CD1c-positive myeloid dendritic cell (primary cell): Measurements from ENCODE around the gene PARN.

Source experiments
- DNase-seq: peaks from one replicate; pipeline ENCODE4 v3.0.0-alpha.2; 2016; ENCODE audit errors: extremely low spot score

Gene PARN

DNA sequence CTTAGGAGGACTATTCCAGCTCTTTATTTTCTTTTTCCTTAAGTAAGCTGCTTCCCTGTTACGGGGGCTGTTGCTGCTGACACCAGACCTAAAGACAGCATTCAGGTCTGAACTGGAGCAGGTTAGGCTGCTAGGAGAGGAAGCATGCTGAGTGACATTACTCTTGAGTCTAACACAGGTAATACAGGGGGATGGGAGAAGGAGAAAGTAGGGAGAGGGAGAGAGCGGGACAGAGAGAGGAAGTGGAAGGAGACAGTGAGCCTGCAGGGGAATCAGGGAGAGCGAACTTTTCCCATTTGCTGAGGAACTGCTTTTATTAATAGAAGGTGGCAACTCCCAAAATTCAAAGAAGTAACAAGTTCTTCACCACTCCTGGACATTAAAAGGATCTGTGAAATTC is 130.9 kb downstream of the PARN start:
- DNase-seq, result no peak

DNA sequence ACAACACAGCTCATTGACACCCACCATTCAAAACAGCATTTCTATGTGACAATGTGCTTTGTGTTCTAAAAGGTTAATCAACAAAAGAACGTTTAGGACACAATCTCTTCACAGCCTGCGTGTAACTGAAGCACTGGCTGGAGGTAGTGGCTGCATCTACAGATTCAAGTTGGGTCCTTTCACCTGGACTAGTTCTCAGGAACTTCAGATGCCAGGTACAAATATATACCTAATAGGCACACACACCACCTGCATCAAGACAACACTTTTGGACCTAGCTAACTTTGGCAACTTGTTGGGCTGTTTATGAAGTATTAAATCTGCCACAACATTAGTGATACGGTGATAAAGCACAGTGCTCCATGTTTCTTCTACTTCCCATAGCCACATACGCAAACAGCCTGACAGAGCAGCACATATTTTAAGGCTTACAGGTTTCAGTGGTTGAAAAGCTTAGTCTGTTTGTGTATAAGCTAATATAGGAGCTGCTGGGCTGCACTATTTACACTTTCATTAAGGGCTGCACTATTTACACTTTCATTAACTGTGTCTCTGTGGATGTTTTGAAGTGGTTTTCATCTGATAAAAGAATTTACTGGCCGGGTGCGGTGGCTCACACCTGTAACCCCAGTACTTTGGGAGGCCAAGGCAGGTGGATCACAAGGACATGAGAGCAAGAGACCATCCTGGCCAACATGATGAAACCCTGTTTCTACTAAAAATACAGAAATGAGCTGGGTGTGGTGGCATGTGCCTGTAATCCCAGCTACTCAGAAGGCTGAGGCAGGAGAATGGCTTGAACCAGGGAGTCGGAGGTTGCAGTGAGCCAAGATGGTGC is 132.6 kb downstream of the PARN start:
- no peak for DNase-seq

DNA sequence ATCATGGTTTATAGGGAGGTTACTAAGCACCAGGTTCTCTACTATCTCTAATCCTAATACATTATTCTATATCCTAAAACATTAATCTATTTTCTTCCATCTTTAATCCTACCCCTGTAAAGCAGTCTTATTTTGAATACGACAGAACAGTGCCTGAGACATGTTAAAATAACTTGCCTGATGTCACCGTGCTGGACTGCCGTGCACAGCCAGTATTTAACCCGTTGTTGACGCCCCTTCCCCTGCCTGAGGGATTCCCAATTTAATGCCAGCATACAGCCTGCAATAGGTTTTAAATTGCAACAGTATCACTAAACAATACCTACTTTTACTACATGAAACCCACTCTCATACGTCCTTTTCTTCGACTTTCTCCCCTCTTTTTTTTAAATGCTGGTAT is 133.3 kb downstream of the PARN start:
- DNase-seq, result no peak

DNA sequence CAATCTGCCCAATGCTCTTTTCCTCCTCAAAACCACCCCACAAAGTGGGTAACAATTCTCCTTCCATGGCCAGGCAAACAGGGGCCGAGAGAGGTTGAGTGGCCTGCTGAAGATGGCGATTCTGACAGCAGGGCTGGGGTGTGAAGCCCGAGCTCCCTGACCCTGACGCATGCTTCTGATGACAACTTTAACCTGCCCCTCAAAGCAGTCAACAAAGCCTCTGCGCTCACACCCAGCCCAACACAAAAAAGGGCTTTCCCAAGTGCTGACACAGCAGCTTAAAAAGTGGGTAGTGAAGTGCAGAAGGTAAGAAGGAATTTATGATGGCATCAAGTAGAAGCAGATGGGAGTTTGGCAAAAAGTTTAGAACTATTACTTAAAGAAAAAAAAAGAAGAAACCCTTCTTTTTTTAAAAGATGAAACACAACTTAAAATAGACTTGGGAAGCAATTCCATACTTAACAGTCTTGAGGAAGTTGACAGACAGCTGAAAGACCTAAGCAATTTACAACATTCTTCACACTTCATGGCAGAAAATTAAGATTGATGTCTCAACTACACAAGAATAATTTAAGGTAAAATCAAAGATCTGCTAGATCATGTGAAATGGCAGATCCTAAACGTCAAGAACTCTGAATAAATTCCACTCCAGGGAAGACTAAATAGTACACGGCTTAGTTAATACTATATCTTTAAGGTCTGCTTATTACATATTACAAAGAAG is 133.9 kb downstream of the PARN start:
- no peak for DNase-seq

DNA sequence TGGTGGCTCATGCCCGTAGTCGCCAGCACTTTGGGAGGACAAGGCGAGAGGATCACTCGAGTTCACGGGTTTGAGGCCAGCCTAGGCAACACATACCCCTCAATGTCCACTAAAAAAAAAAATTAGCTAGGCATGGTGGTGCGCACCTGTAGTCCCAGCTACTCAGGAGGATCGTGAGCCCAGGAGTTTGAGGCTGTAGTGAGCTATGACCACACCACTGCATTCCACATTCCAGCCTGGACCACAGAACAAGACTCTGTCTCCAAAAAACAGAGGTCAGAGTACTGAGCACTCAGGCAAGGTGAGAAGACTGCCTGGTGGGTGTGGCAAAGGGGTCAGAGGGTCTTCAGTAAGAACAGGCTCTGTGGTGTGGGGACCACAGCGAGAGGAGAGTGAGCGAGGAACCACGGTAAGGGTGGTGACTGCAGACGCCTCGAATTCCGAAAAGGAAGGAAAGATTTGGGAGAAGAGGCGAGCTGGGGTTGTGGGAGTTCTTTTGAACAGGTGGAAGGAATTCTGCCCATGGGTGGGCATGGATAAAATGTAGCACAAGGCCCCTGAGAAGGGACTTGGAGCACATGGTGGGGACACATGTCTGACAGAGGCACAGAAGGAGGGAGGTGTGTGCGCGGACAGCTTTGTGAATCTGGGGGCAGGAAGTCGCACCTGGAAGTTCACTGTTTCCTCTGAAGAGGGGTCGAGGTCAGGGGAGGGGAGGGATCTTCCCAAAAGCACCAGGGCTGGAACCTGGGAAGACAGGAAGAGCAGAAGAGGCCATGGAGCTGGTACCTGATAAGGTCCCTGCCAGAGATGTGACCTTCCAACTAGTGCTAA is 134.6 kb downstream of the PARN start:
- no peak for DNase-seq

DNA sequence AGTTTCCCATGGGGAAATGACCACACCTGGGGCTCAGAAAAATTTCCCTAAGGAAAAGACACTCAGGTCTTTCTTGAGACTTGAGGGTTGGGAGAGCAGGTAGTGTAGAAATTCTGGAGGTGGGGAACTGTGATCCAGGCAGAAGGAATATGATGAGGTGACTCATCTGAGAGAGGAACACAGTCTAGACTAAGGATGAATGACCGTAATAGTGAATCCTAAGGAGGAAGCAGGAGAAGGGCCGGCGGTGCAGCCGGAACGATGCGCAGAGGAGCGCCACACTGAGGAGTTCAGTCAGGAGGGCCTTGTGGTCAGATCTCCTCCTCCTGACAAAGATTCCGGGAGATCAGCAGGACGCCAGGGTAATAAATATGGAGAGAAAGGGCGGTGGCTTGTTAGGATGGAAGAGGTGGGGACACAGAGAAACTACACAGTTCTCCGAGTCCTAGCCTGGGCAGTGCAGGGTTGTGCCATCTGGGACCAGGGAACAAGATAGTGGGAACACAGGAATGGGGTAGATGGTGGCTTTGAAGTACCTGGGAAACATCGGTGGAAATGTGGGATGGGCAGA is 135.6 kb downstream of the PARN start:
- no peak for DNase-seq

DNA sequence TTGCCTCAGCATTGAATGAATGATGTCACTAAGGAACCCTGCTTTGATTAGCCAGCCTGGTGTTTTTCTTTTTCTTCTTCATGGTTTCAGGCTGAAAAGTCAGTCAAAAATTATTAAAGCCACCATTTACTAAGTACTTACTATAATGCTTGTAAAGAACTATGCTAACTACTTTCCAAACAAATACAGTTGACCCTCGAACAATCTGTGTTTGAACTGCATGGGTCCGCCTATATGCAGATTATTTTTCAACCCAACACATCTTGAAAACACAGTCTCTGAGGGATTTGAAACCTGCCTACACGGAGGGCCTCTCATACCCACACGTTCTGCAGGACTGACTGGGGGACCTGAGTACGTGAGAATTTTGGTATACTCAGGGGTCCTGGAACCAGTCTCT is 136.3 kb downstream of the PARN start:
- DNase-seq, result no peak

DNA sequence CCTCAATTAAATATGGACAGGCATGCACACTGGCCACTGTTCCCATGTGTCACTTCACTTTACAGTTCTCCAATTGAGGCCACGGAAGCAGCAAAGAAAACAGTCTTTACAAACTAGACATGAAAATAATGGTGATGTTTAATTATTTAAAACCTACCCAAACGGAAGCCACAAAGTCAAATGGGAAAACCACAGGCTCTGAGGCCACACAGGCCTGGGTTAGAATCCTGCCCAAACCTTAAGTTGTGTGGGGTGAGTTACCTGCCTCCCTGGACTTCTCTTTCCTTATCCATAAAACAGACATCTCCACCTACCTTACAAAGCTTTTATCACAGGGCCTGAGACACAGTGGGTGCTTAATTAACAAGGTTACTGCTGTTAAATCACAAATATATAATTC is 137.4 kb downstream of the PARN start:
- DNase-seq, result no peak

DNA sequence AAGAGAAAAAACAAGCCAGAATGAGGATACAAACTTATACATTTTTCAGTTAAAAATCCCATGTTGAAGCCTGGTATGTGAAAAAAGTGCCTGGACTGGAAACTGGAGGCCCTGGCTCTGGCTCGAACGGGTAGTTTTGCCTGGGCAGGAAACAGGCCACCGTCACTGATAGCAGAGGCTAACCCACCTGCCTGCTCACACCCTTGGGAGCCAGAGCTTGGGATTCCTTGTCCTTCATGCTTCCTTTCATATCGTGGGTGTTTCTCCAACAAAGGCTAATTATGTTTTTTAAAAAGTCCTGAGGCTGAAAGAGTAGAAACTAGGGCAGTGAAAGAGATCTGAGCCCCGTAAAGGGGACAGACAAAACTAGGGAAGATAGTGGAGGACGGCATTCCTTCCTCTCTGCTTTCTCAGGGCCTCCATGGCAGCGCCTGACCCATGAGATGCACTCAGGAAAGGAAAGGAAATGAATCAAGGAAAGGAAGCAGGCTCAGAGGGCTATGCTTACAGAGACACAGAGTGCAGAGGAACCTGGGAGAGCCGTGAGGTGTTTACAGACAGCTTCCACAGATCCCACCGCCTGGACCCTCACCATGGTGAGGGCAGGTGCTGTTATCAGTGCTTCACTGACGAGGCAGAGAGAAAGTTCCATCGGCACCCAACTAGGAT is 138.1 kb downstream of the PARN start:
- DNase-seq, result no peak

DNA sequence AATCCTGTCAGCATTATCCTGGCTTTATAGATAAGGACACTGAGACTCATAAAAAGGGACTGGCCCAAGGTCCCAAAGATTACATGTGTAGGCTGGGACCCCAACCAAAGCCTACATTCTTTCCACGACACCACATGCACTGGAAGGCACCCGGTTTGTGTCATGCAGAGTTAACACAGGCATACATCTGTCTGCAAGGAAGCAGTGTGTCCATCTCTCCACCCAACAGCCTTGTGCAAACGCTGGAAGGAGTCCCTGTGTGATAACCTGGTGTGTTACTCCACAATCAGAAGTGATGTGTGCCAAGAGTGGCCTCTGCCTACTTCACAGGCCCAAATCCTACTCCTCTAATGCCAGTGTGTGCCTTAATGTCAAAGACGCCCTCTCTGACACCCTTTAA is 139.8 kb downstream of the PARN start:
- no peak for DNase-seq

DNA sequence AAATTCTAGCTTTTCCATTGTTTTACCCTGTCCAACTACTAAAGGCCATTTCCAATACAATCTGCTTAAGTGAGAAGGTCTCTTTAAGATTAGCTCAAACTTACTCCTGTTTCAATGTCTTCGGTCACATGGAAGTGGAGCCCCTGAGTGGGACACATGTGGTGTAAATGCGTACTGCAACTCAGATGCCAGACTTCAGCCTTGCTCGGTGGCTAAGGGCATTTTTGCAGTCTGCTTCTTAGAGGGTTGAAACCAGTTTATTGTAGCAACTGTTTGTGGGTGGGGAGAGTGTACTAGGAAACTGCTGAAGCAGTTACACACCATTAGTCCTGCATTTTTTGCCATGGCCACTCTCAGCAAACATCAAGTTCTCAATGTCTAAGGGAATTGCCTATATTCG is 140.6 kb downstream of the PARN start:
- no peak for DNase-seq

DNA sequence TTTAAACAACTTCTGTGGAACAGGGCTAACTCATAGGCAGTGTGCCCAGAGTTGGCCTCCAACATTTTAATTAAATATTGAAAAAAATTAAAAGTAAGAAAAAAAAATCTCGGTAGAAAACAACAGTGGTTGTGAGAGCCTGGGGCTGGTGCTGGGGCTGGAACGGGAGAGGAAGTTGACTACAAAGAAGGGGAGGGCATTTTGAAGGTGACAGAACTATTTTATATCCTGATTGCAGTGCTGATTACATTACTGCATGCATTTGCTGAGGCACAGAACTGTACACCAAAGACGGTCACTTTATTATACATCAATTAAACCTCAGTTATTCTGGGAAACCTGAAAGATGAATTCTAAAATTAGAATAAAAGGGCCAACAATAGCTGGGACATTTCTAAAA is 142.5 kb downstream of the PARN start:
- DNase-seq, result no peak

DNA sequence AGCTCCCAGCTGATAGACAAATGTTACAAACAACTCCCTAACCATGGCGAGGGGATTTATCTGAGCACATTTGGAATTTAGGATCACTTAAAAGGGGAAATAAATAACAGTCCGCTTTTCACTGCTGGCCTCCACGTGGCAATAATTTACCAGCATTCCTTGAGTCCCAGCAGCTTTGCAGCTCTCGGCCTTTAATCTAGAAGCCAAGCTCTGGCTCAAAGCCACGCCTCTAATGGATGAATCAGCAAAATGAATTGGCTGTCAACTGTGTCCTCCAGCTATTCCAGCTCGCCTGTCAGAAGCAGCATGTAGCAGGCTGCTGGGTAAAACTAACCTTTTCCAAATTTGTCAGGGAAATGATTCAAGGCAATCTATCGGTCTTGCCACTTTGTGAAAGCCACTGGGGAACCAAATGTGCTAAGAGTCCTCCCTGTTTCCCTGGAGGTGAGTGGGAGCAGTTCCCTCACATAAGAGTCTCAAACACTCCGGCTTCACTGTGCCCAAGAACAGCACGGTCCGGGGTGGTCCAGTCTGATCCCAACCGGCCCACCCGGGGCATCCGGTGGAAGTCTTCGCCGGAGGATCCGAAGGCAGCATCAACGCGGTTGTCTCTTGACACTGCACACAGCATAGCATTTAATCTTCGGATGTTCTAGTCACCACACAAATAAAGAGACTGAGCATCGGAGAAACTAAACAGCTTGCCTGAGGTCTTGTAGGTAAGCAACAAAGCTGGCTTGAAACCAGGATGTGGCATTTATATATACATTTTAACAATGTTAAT is 143.3 kb downstream of the PARN start:
- DNase-seq, result no peak

DNA sequence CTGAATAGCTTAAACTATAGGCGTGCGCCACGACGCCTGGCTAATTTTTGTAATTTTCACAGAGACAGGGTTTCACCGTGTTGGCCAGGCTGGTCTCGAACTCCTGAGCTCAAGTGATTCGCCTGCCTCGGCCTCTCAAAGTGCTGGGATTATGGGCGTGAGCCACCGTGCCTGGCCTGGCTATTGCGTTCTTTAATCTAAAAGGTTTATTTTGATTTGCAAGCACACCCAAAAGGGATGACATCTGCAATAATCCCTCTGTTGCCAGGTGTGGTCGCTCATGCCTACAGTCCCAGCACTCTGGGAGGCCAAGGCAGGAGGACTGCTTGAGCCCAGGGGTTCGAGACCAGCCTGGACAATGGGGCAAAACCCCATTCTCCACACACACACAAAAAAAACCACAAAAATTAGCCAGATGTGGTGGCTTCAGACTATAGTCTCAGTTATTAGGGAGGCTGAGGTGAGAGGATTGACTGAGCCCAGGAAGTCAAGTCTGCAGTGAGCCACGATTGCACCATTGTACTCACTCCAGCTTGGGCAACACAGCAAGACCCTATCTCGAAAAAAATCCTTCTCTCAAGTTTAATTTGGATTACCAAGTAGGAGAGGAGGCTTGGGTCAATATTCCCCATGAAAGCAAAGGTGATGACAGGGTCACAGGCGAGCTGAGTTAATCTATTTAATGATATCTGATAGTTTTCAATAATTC is 144.1 kb downstream of the PARN start:
- DNase-seq, result no peak

DNA sequence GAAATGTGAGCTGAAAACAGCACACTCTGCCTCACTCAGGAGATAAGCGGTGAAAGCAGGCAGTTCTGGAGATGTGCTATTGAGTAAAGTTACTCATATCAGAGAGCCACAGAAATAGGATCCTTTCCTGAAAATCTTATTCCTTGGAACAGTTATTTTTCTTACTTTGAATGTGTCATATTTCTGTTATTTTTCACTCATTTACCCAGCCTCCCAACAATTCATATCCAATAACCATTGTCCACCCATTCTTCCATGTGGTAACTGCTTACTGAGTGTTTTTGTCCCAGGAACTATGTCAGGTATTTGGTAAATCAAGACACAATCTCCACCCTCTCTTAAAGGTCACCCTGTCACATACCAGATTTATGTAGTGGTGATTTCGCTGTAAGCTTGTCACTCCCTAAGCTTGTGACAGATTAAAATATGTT is 144.9 kb downstream of the PARN start:
- no peak for DNase-seq

DNA sequence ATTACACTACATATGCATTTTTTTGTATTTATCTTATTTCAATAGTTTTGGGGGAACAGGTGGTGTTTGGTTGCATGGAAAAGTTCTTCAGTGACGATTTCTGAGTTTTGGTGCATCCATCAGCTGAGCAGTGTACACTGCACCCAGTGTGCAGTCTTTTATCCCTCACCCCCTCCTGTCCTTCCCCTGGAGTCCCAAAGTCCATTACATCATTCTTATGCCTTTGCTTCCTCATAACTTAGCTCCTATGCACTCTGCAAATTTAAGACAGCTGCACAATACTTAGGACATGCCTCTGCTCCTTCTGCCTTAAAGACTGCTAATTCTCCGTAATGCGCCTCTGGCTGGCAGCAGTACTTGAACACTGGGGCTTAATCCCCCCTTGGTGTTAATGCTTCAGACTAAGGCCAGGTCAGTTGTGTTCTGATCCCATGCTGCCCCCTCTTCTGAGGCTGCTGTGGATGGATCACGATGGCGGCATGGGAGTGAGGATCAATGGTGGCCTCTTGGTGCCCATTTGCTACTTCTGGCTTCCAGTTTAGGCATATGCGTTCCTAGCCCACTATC is 146.2 kb downstream of the PARN start:
- no peak for DNase-seq

DNA sequence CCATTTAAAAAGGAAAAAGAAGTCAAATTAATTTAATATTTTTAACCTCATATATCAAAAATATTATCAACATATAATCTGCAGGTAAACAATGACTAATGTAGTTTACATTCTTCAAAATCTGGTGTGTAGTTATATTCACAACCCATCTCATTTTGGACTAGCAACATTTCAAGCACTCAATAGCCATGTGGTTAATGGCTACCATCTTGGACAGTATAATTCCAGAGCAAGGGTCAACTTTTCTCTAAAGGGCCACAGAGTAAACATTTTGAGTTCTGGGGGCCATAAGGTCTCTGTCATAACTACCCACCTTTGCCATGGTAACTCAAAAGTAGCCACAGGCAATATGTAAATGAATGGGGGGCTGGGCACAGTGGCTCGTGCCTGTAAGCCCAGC is 153.9 kb downstream of the PARN start:
- DNase-seq, result no peak

DNA sequence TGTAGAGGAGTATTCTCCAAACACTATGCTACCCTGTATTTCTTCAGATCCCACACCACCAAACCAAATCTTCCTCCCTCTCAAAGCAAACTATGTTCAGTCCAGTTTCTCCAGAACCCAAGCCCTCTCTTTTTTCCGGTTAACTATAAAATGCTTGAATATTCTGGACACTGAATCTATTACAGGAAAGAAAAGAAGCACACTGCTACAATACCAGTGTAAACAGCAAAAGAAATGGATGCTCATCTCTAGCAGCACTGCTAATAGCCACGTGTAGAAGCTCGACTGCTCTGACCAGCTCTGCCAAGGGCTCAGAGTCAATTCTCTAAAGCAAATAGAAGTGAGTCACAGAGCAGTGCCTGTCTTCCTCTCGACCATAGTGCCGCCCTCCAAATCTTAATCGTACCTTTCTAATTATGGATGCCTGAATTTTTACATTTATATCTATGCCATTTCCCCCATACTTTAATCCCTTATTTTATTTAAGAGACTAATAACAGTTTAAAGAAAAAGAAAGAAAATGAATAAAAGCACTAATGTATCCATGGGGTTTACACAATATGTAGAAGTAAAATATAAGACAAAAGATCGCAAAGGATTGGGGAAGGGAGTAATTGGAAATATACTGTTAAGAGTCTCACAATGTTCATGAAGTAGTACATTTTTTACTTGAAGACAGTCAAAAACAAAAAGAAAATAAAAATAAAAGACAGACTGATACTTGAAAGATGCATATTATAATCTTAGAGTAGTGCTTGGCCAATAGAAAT is 154.5 kb downstream of the PARN start:
- DNase-seq, result no peak

DNA sequence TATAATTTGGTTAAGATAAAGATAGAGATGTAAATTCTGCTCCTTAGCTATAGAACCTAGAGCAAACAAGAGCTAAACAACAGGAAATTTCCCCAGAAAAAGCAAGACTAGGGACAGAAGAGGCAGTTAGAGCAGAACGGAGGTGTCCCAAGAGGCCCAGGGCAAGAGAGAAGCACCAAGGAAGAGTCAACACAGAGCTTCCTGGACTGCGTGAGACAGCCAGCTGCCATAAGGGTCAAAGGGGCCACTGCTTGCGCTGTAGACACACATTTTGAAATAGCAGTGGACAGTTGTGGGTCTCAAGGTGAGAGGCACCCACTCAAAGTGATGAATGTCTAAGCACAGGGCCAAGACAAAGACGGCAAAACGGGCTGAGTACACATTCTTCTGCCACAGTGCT is 156.6 kb downstream of the PARN start:
- DNase-seq, result no peak
